GM06990 (cell line): ENCODE results near the gene BLOC1S1.

ENCODE experiments used
- DNase-seq: peaks from one replicate; pipeline ENCODE4 v3.0.0-alpha.2; 2011; ENCODE audit not compliant: insufficient read length; ENCODE audit errors: extremely low read depth
- H3K27me3 ChIP-seq: replicated peaks from 2 replicates; pipeline ENCODE4 v1.6.0; 2011; ENCODE audit warnings: low read length; ENCODE audit not compliant: control insufficient read depth, insufficient read depth
- H3K36me3 ChIP-seq: 2 replicates; pipeline ENCODE4 v1.5.1; 2011; ENCODE audit warnings: low read length; ENCODE audit not compliant: control insufficient read depth, insufficient read depth
- H3K4me3 ChIP-seq: replicated peaks from 2 replicates; pipeline ENCODE4 v1.5.1; 2011; ENCODE audit warnings: low read depth, mild to moderate bottlenecking, control low read depth, low read length
- CTCF ChIP-seq: IDR thresholded peaks from 2 replicates; pipeline ENCODE4 v1.5.1; 2011; ENCODE audit warnings: low read length, control low read depth, mild to moderate bottlenecking, inconsistent platforms; ENCODE audit not compliant: insufficient read depth, poor library complexity, severe bottlenecking

The BLOC1S1 gene

GRCh38 chr12:55695349-55695748 lies 20.5 kb upstream of the BLOC1S1 start:
- H3K4me3 ChIP-seq: no peak overlapping the region
- H3K27me3 ChIP-seq: peaks cover 2% of the 10 kb centered on the region; the same call in 1 of the 2 replicates
- H3K36me3 ChIP-seq: no peaks in the 10 kb centered on the region
- no peak for DNase-seq
- TF ChIP-seq CTCF: no peak

- no peak for DNase-seq
- H3K36me3 ChIP-seq: no peaks in the 10 kb centered on the region
- peaks cover 2% of the 10 kb centered on the region; the same call in 1 of the 2 replicates for H3K27me3 ChIP-seq
- H3K4me3 ChIP-seq: no peak overlapping the region
- TF ChIP-seq CTCF: no peak
These were observed 19.7 kb upstream of the BLOC1S1 start for GRCh38 chr12:55696141-55696540.

GRCh38 chr12:55696796-55697462 lies 18.9 kb upstream of the BLOC1S1 start:
- H3K36me3 ChIP-seq: no peaks in the 10 kb centered on the region
- DNase-seq: no peak
- TF ChIP-seq CTCF: no peak
- H3K27me3 ChIP-seq: peaks cover 2% of the 10 kb centered on the region; the same call in 1 of the 2 replicates
- no peak overlapping the region for H3K4me3 ChIP-seq

GRCh38 chr12:55697686-55698085 lies 18.2 kb upstream of the BLOC1S1 start:
- H3K4me3 ChIP-seq: no peak overlapping the region
- peaks cover 2% of the 10 kb centered on the region; the same call in 1 of the 2 replicates for H3K27me3 ChIP-seq
- no peak for DNase-seq
- no peak for TF ChIP-seq CTCF
- no peaks in the 10 kb centered on the region for H3K36me3 ChIP-seq

- H3K27me3 ChIP-seq: peaks cover 2% of the 10 kb centered on the region; the same call in 1 of the 2 replicates
- no peaks in the 10 kb centered on the region for H3K36me3 ChIP-seq
- no peak for DNase-seq
- no peak for TF ChIP-seq CTCF
- no peak overlapping the region for H3K4me3 ChIP-seq
These were observed 17.4 kb upstream of the BLOC1S1 start for GRCh38 chr12:55698241-55698955.
